H1 (cell line): Measurements from ENCODE around the gene PSD. TPM values are rescaled to one million over a fixed set of nuclear protein-coding genes. Genes with fewer than 3 reads are reported as not detected.

Source experiments
- CTCF ChIA-PET: fragments of 300-600 bp; sonication (Branson Sonifier 250); formaldehyde crosslinking; loops from one replicate; lab custom pipeline; 2021; ENCODE audit not compliant: partially characterized antibody; lab: Charles Lee
- POLR2A ChIA-PET: fragments of 300-600 bp; sonication (Branson Sonifier 250); formaldehyde crosslinking; loops from one replicate; lab custom pipeline; 2021; ENCODE audit warnings: inconsistent platforms; ENCODE audit not compliant: partially characterized antibody; lab: Charles Lee
- DNase-seq, 2 experiments: peaks; one replicate each; pipeline versions ENCODE4 v3.0.0 to v3.0.0-alpha.2; 2010 to 2022; ENCODE audit warnings: low spot score in 2 of 2, low read depth in 1 of 2, mixed read lengths in 1 of 2
- FAIRE-seq: peaks from 2 replicates; lab custom pipeline; 2011; peaks lifted over from hg19 to GRCh38; lab: Jason Lieb, UNC
- H2AFZ ChIP-seq: 2 replicates; pipeline ENCODE4 v1.8.1; 2012; ENCODE audit warnings: low read length, inconsistent platforms
- H2AK5ac ChIP-seq: 2 replicates; pipeline ENCODE4 v1.6.1; 2013; ENCODE audit warnings: low read depth, low read length
- H2BK120ac ChIP-seq: replicated peaks from 2 replicates; pipeline ENCODE3; 2013; ENCODE audit warnings: low read depth, low read length, inconsistent platforms
- H2BK12ac ChIP-seq: 2 replicates; pipeline ENCODE4 v1.6.1; 2013; ENCODE audit warnings: low read depth, low read length
- H2BK15ac ChIP-seq: 2 replicates; pipeline ENCODE4 v1.6.1; 2013; ENCODE audit warnings: low read length
- H2BK20ac ChIP-seq: 2 replicates; pipeline ENCODE4 v1.6.1; 2013; ENCODE audit warnings: low read length
- H2BK5ac ChIP-seq: 2 replicates; pipeline ENCODE4 v1.6.1; 2013; ENCODE audit warnings: low read depth, low read length
- H3K14ac ChIP-seq: 2 replicates; pipeline ENCODE4 v1.6.1; 2013; ENCODE audit warnings: inconsistent platforms; ENCODE audit not compliant: insufficient read length
- H3K18ac ChIP-seq: 2 replicates; pipeline ENCODE4 v1.6.1; 2013; ENCODE audit warnings: low read length; ENCODE audit errors: extremely low read depth
- H3K23ac ChIP-seq: 2 replicates; pipeline ENCODE4 v1.6.1; 2013; ENCODE audit warnings: inconsistent platforms; ENCODE audit not compliant: insufficient read length
- H3K23me2 ChIP-seq: 2 replicates; pipeline ENCODE4 v1.6.1; 2013; ENCODE audit warnings: low read depth, low read length
- H3K27ac ChIP-seq: 2 replicates; pipeline ENCODE4 v1.6.1; 2011; ENCODE audit warnings: low read depth, low read length, inconsistent platforms
- H3K27me3 ChIP-seq, 4 experiments: replicated peaks in 1 of 4; 1 replicate in 1 of 4; 2 replicates in 3 of 4; pipeline versions ENCODE4 v1.6.1 to v1.8.1; 2011 to 2013; ENCODE audit warnings: low read length in 3 of 4, mild to moderate bottlenecking in 3 of 4, inconsistent platforms in 2 of 4, mixed read lengths in 2 of 4, moderate library complexity in 1 of 4; ENCODE audit not compliant: control insufficient read depth in 3 of 4, insufficient read depth in 3 of 4; ENCODE audit errors: extremely low read depth in 1 of 4
- H3K36me3 ChIP-seq, 4 experiments: 2 replicates each; pipeline versions ENCODE4 v1.6.1 to v1.8.1; 2011 to 2013; ENCODE audit warnings: mild to moderate bottlenecking in 4 of 4, low read length in 3 of 4, moderate library complexity in 2 of 4, control low read depth in 1 of 4, inconsistent platforms in 1 of 4; ENCODE audit not compliant: insufficient read depth in 4 of 4, control insufficient read depth in 2 of 4
- H3K4ac ChIP-seq: replicated peaks from 2 replicates; pipeline ENCODE3; 2013; ENCODE audit warnings: low read length, low read depth, mixed read lengths, inconsistent platforms; ENCODE audit not compliant: insufficient read length
- H3K4me1 ChIP-seq, 4 experiments: replicated peaks in 1 of 4; 1 replicate in 1 of 4; 2 replicates in 3 of 4; pipeline versions ENCODE4 v1.6.1 to v1.8.1; 2011 to 2013; ENCODE audit warnings: low read length in 3 of 4, inconsistent platforms in 2 of 4, mixed read lengths in 1 of 4; ENCODE audit not compliant: insufficient read depth in 4 of 4, control insufficient read depth in 3 of 4
- H3K4me2 ChIP-seq, 2 experiments: 2 replicates each; pipeline versions ENCODE4 v1.6.1 to v1.8.1; 2011 to 2013; ENCODE audit warnings: low read depth in 2 of 2, low read length in 2 of 2, control low read depth in 1 of 2, inconsistent platforms in 1 of 2, mild to moderate bottlenecking in 1 of 2; ENCODE audit not compliant: insufficient read depth in 1 of 2
- H3K4me3 ChIP-seq, 4 experiments: fragments of 200-600, 300-600 bp in 1 of 4; sonication (generic), shearing (Covaris generic), sonication (Bioruptor Twin) in 1 of 4; 2 replicates each; pipeline versions ENCODE4 v1.5.1 to v1.8.1; 2011 to 2016; ENCODE audit warnings: low read length in 4 of 4, low read depth in 3 of 4, control low read depth in 2 of 4, inconsistent platforms in 2 of 4, mild to moderate bottlenecking in 2 of 4, mixed read lengths in 1 of 4, moderate library complexity in 1 of 4; ENCODE audit not compliant: insufficient read depth in 2 of 4; ENCODE audit errors: extremely low read depth in 1 of 4
- H3K56ac ChIP-seq: replicated peaks from 2 replicates; pipeline ENCODE3; 2013; ENCODE audit warnings: low read depth, mild to moderate bottlenecking, mixed read lengths, low read length, inconsistent platforms; ENCODE audit not compliant: insufficient read length
- H3K79me1 ChIP-seq: 2 replicates; pipeline ENCODE4 v1.6.1; 2013; ENCODE audit warnings: low read depth, low read length, control low read depth
- H3K79me2 ChIP-seq, 2 experiments: 2 replicates each; pipeline versions ENCODE4 v1.6.1 to v1.8.1; 2012 to 2013; ENCODE audit warnings: low read length in 2 of 2, mild to moderate bottlenecking in 2 of 2, inconsistent platforms in 1 of 2; ENCODE audit not compliant: insufficient read depth in 2 of 2, control insufficient read depth in 1 of 2
- H3K9ac ChIP-seq, 4 experiments: replicated peaks in 1 of 4; 1 replicate in 1 of 4; 2 replicates in 3 of 4; pipeline versions ENCODE4 v1.6.1 to v1.8.1; 2011 to 2013; ENCODE audit warnings: low read depth in 3 of 4, low read length in 3 of 4, control low read depth in 2 of 4, mild to moderate bottlenecking in 2 of 4, moderate library complexity in 2 of 4, inconsistent platforms in 1 of 4; ENCODE audit errors: extremely low read depth in 1 of 4
- H3K9me3 ChIP-seq, 2 experiments: 2 replicates each; pipeline versions ENCODE4 v1.6.1 to v1.8.1; 2012 to 2013; ENCODE audit warnings: mild to moderate bottlenecking in 2 of 2, moderate library complexity in 2 of 2, control low read depth in 1 of 2, inconsistent platforms in 1 of 2, low read depth in 1 of 2, low read length in 1 of 2, mixed read lengths in 1 of 2; ENCODE audit not compliant: insufficient read depth in 2 of 2
- H4K20me1 ChIP-seq, 2 experiments: replicated peaks in 1 of 2; 2 replicates each; pipeline versions ENCODE3 to v1.8.1; 2011 to 2013; ENCODE audit warnings: inconsistent platforms in 2 of 2, low read length in 2 of 2, mild to moderate bottlenecking in 1 of 2; ENCODE audit not compliant: insufficient read depth in 2 of 2, control insufficient read depth in 1 of 2
- H4K5ac ChIP-seq: 2 replicates; pipeline ENCODE4 v1.6.1; 2013; ENCODE audit warnings: low read length, low read depth, mixed read lengths, inconsistent platforms; ENCODE audit not compliant: insufficient read length
- H4K8ac ChIP-seq: 2 replicates; pipeline ENCODE4 v1.8.0; 2013; ENCODE audit warnings: mild to moderate bottlenecking, moderate library complexity, low read length, inconsistent platforms; ENCODE audit not compliant: insufficient read depth; ENCODE audit errors: extremely low read depth
- H4K91ac ChIP-seq: replicated peaks from 2 replicates; pipeline ENCODE3; 2013; ENCODE audit warnings: low read length, mixed read lengths, inconsistent platforms; ENCODE audit not compliant: insufficient read length
- BACH1 ChIP-seq: IDR thresholded peaks from 2 replicates; pipeline ENCODE4 v1.6.1; 2012; ENCODE audit warnings: low read length, improper control_type of control experiment
- BCL11A ChIP-seq, 2 experiments: IDR thresholded peaks; one replicate each; pipeline ENCODE4 v1.6.1; 2011; ENCODE audit warnings: low read depth in 2 of 2, low read length in 2 of 2, mild to moderate bottlenecking in 2 of 2
- BRCA1 ChIP-seq: IDR thresholded peaks from 2 replicates; pipeline ENCODE4 v1.6.1; 2012; ENCODE audit warnings: low read depth, low read length, improper control_type of control experiment
- CBX8 ChIP-seq: fragments of 300-800, 300-1000 bp; sonication (generic); IDR thresholded peaks from 2 replicates; pipeline ENCODE4 v1.7.1; 2016; ENCODE audit warnings: low read depth, low read length, borderline replicate concordance
- EGR1 ChIP-seq: IDR thresholded peaks from 2 replicates; pipeline ENCODE4 v1.6.1; 2011; ENCODE audit warnings: low read depth, low read length, borderline replicate concordance
- EP300 ChIP-seq, 2 experiments: IDR thresholded peaks; 1 replicate in 1 of 2; 2 replicates in 1 of 2; pipeline ENCODE4 v1.6.1; 2011 to 2012; ENCODE audit warnings: low read depth in 2 of 2, low read length in 2 of 2, mild to moderate bottlenecking in 2 of 2, borderline replicate concordance in 1 of 2, inconsistent platforms in 1 of 2, moderate library complexity in 1 of 2
- FOSL1 ChIP-seq: IDR thresholded peaks from 2 replicates; pipeline ENCODE4 v1.6.1; 2011; ENCODE audit warnings: mild to moderate bottlenecking, low read depth, low read length, moderate library complexity; ENCODE audit not compliant: insufficient read depth
- POU5F1 ChIP-seq: IDR thresholded peaks from 2 replicates; pipeline ENCODE4 v1.6.1; 2011; ENCODE audit warnings: low read depth, mild to moderate bottlenecking, low read length, moderate library complexity
- RAD21 ChIP-seq, 2 experiments: IDR thresholded peaks in 1 of 2; conservative IDR thresholded peaks in 1 of 2; 2 replicates each; pipeline ENCODE4 v1.6.1; 2011; ENCODE audit warnings: low read depth in 2 of 2, low read length in 2 of 2, improper control_type of control experiment in 1 of 2, inconsistent platforms in 1 of 2, mild to moderate bottlenecking in 1 of 2, moderate library complexity in 1 of 2
- SAP30 ChIP-seq: fragments of 300-600 bp; sonication (generic); IDR thresholded peaks from 2 replicates; pipeline ENCODE4 v1.7.1; 2012; ENCODE audit warnings: low read length, moderate library complexity, mild to moderate bottlenecking, inconsistent platforms; ENCODE audit not compliant: insufficient read depth, insufficient replicate concordance
- WGBS, 2 experiments: shearing (Covaris generic) in 1 of 2; methylation state at CpG; one replicate each; pipeline versions ENCODE4 v1.1.6 to v1.1.7; 2013 to 2015; ENCODE audit warnings: low lambda C conversion rate in 2 of 2, mixed read lengths in 2 of 2, inconsistent platforms in 1 of 2, low coverage in 1 of 2, missing lambda C conversion rate in 1 of 2; ENCODE audit not compliant: insufficient replicate concordance in 2 of 2, insufficient coverage in 1 of 2, insufficient read length in 1 of 2; ENCODE audit errors: extremely low coverage in 1 of 2, missing lambda C conversion rate in 1 of 2; 5-methylcytosine and 5-hydroxymethylcytosine counted together
- polyA plus RNA-seq, 7 experiments: library from polyadenylated mRNA; depleted of rRNA in 3 of 7; stranded (reverse) in 5 of 7; unstranded in 2 of 7; fragments of >200 nt in 5 of 7; fragments of 200-250 nt in 2 of 7; gene quantifications; 1 replicate in 5 of 7; 2 replicates in 1 of 7; 4 replicates in 1 of 7; pipeline versions ENCODE4 v1.2.1 to v1.2.3, GENCODE V29; 2011 to 2013; ENCODE audit warnings: missing spikeins in 2 of 7, mixed read lengths in 2 of 7
- total RNA-seq: library from RNA; stranded (reverse); fragmentation: NEBNext Ultra II Directional; extraction: Animal tissue kit (Norgen Biotek cat#: 25700); gene quantifications from 2 replicates; pipeline ENCODE4 v1.2.1, GENCODE V29; 2021
- TF ChIP-seq, protein P1 (sequence below), 3 experiments: IDR thresholded peaks; 1 replicate in 2 of 3; 2 replicates in 1 of 3; pipeline versions ENCODE4 v1.5.1 to v1.6.1; 2011; ENCODE audit warnings: low read length in 3 of 3, mild to moderate bottlenecking in 3 of 3, inconsistent platforms in 2 of 3, low read depth in 1 of 3, moderate library complexity in 1 of 3; ENCODE audit not compliant: insufficient read depth in 1 of 3; ENCODE audit errors: control extremely low read depth in 1 of 3

Gene PSD
- total and polyA plus RNA-seq, 2 of the 8 experiments (the other 6 are each of a cell fraction or from before 2014, with no cell fraction given): 5.4 to 6.0 TPM

DNA sequence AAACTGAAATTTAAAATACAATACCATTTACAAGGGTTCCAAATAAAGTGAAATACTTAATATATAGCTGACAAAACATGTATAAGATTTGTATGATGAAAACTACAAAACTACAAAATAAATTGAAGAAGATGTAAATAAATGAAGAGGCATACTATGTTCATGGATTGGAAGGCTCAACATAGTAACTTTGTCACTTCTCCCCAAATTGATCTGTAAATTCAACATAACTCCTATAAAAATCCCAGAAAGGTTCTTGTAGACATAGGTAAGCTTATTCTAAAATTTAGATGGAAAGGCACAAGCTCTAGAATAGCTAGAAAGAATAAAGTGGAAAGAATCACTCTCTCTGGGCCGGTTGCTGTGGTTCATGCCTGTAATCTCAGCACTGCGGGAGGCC is 47.3 kb downstream of the PSD start:
- Histone ChIP-seq H2BK12ac (no peak overlapping the region), H3K4me1 (no peaks in the 10 kb centered on the region), H3K23ac (no peak overlapping the region), H3K79me1 (no peaks in the 10 kb centered on the region), H2BK120ac (no peak overlapping the region), H4K91ac (no peak overlapping the region), H2AK5ac (no peak overlapping the region), H3K14ac (no peak overlapping the region), H3K36me3 (peaks cover 2 to 46% (median 34%) of the 10 kb centered on the region in 4 experiments; a peak in 7 of 8 replicates), H4K5ac (no peak overlapping the region), H3K9ac (no peak overlapping the region), H4K8ac (no peak overlapping the region), H3K4me3 (no peak overlapping the region), H2AFZ (no peak overlapping the region), H4K20me1 (no peaks in the 10 kb centered on the region), H3K27me3 (no peaks in the 10 kb centered on the region), H3K18ac (no peak overlapping the region), H2BK5ac (no peak overlapping the region), H3K9me3 (no peaks in the 10 kb centered on the region), H3K56ac (no peak overlapping the region), H2BK20ac (no peak overlapping the region), H3K4ac (no peak overlapping the region), H3K79me2 (no peaks in the 10 kb centered on the region), H3K27ac (no peak overlapping the region), H2BK15ac (no peak overlapping the region), H3K4me2 (no peak overlapping the region), H3K23me2 (no peaks in the 10 kb centered on the region; the same call in 1 of the 2 replicates)
- ChIA-PET POLR2A (no interaction called here), CTCF (interaction anchor here (1.6 to 17.7 kb wide), 6 partner anchors 13 to 212 kb away, joined by 3 to 357 read pairs (median 55); partner anchors contain the start of gene NFKB2)
- 100% methylated on average over 2 of the region's 2 CpGs; no CpG with 5 or more reads in 1 of the 2 experiments for WGBS, 2 experiments
- no peak for DNase-seq
- FAIRE-seq: no peak
- TF ChIP-seq RAD21 (IDR thresholded peaks at IDR 0.05 in 1 of 2, conservative IDR thresholded peaks at IDR 0.05 in 1 of 2; ENCODE audit: low read depth in 2 of 2, low read length in 2 of 2): no peak
- no peak for TF ChIP-seq CBX8
- TF ChIP-seq EGR1: no peak
- TF ChIP-seq, protein P1, sequence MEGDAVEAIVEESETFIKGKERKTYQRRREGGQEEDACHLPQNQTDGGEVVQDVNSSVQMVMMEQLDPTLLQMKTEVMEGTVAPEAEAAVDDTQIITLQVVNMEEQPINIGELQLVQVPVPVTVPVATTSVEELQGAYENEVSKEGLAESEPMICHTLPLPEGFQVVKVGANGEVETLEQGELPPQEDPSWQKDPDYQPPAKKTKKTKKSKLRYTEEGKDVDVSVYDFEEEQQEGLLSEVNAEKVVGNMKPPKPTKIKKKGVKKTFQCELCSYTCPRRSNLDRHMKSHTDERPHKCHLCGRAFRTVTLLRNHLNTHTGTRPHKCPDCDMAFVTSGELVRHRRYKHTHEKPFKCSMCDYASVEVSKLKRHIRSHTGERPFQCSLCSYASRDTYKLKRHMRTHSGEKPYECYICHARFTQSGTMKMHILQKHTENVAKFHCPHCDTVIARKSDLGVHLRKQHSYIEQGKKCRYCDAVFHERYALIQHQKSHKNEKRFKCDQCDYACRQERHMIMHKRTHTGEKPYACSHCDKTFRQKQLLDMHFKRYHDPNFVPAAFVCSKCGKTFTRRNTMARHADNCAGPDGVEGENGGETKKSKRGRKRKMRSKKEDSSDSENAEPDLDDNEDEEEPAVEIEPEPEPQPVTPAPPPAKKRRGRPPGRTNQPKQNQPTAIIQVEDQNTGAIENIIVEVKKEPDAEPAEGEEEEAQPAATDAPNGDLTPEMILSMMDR (IDR thresholded peaks at IDR 0.05; ENCODE audit: control extremely low read depth in 1 of 3, insufficient read depth in 1 of 3, low read depth in 1 of 3, low read length in 3 of 3): no peak
- no peak for TF ChIP-seq EP300 (IDR thresholded peaks at IDR 0.05; ENCODE audit: borderline replicate concordance in 1 of 2, low read depth in 2 of 2, low read length in 2 of 2)
- TF ChIP-seq POU5F1: no peak
- TF ChIP-seq BACH1: no peak
- TF ChIP-seq BCL11A (IDR thresholded peaks at IDR 0.05; ENCODE audit: low read depth in 2 of 2, low read length in 2 of 2): no peak
- TF ChIP-seq SAP30: no peak
- TF ChIP-seq FOSL1: no peak
- no peak for TF ChIP-seq BRCA1
